HG03097 (cell line): ENCODE measurements around the gene D2HGDH.
"Not testable (repeated sequence)": the region's sequence is repeated elsewhere in the genome, so short reads cannot be mapped to it uniquely, and the experiment has no call there.

ENCODE experiments used
- ATAC-seq: cut with Tn5 transposase; IDR thresholded peaks from one replicate; pipeline ENCODE4 v1.9.1; 2021; ENCODE audit not compliant: unreplicated experiment, low FRiP score

Gene D2HGDH

GRCh38 chr2:241724975-241725870 is 9.2 kb upstream of the D2HGDH start:
- no peak for ATAC-seq

GRCh38 chr2:241726459-241726858 is 8.0 kb upstream of the D2HGDH start:
- no peak for ATAC-seq

- no peak for ATAC-seq
These were observed 6.4 kb upstream of the D2HGDH start for GRCh38 chr2:241728000-241728399.

- ATAC-seq: no peak
These were observed 5.8 kb upstream of the D2HGDH start for GRCh38 chr2:241728627-241729026.

GRCh38 chr2:241729868-241730267 is 4.6 kb upstream of the D2HGDH start:
- no peak for ATAC-seq

GRCh38 chr2:241730671-241731293 is 3.6 kb upstream of the D2HGDH start:
- no peak for ATAC-seq

GRCh38 chr2:241732513-241733186 is 1.8 kb upstream of the D2HGDH start:
- not testable (repeated sequence) for ATAC-seq

GRCh38 chr2:241733391-241734207 is 831 bp upstream of the D2HGDH start:
- no peak for ATAC-seq

- ATAC-seq: no peak
These were observed 293 bp upstream of the D2HGDH start for GRCh38 chr2:241734208-241734466.

- ATAC-seq: no peak
These were observed 1.7 kb downstream of the D2HGDH start for GRCh38 chr2:241736111-241736510.

GRCh38 chr2:241738040-241738686 is 3.7 kb downstream of the D2HGDH start:
- no peak for ATAC-seq

- ATAC-seq: no peak
These were observed 4.7 kb downstream of the D2HGDH start for GRCh38 chr2:241739177-241739576.

- ATAC-seq: no peak
These were observed 5.2 kb downstream of the D2HGDH start for GRCh38 chr2:241739651-241740050.

GRCh38 chr2:241741016-241741415 is 6.6 kb downstream of the D2HGDH start:
- ATAC-seq: no peak

- no peak for ATAC-seq
These were observed 8.0 kb downstream of the D2HGDH start for GRCh38 chr2:241742320-241742939.

- not testable (repeated sequence) for ATAC-seq
These were observed 8.6 kb downstream of the D2HGDH start for GRCh38 chr2:241743008-241743407.

GRCh38 chr2:241743620-241744019 is 9.2 kb downstream of the D2HGDH start:
- no peak for ATAC-seq

GRCh38 chr2:241744028-241744754 is 9.8 kb downstream of the D2HGDH start:
- no peak for ATAC-seq

- no peak for ATAC-seq
These were observed 10.8 kb downstream of the D2HGDH start for GRCh38 chr2:241745276-241745675.
